Epithelial cell of esophagus (primary cell): ENCODE measurements around the gene C7orf57.

Experiments
- DNase-seq: peaks from one replicate; pipeline ENCODE4 v3.0.0; 2010; ENCODE audit warnings: low read depth
- H3K4me3 ChIP-seq: 2 replicates; pipeline ENCODE4 v1.5.1; 2011; ENCODE audit warnings: mild to moderate bottlenecking, low read length, control low read depth
- CTCF ChIP-seq: IDR thresholded peaks from 2 replicates; pipeline ENCODE4 v1.5.1; 2011; ENCODE audit warnings: low read depth, mild to moderate bottlenecking, low read length, control low read depth, inconsistent platforms; ENCODE audit not compliant: insufficient read depth; ENCODE audit errors: missing control alignments

C7orf57 gene

DNA sequence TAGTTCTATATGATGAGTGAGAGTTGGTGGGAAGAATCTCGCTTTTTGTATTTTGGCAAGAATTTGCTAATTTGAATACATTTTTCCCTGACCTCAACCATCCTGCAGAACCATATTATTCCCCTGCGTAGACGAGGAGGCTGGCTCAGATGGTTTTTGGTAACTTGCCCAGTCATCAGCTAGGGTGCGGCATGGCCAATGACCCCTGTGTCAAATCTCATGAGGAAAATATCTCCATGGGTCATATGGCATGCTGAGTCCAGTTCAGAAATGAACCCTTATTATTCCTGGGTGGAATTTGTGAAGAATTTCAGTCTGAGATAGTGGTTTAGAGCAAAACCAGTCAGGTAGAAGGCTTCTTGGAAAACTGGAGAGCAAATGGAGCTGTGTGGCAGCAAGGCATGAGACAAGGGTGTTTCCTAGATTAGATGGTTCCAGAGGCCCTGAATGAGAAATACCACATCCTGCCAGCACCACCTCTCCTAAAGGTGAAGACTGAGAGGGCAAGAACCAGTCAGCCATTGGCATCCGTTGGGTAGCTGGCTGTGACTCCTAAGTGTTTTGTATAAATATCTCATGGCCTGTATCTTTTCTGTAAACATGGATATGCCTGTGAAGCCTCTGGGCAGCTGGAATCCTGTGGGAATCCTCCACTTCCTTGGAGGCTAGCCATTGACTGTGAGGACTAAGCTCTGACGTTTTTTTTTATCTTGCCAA is 47.9 kb downstream of the C7orf57 start:
- no peak for DNase-seq
- TF ChIP-seq CTCF, result no peak
- no peak overlapping the region for H3K4me3 ChIP-seq

GRCh38 chr7:48084727-48085432 is 49.5 kb downstream of the C7orf57 start:
- no peak for TF ChIP-seq CTCF
- DNase-seq, result peak; percentile 93
- no peak overlapping the region for H3K4me3 ChIP-seq

DNA sequence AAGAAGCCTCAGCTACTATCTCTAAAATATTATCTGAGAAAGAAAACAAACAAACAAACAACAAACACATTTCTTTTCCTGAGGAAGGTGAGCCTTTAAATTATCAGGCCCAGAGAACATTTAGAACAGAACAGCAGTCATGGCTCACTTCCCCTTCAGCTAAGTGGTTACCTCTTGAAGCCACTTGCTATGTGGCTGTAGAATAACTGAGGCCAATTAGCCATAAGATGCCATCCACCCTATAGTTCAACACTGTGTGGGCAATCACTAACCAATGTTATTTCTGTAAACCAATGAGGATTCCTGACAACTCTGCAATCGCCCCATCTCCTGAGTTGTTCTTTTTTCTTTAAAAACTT is 50.1 kb downstream of the C7orf57 start:
- DNase-seq, result no peak
- no peak overlapping the region for H3K4me3 ChIP-seq
- no peak for TF ChIP-seq CTCF

DNA sequence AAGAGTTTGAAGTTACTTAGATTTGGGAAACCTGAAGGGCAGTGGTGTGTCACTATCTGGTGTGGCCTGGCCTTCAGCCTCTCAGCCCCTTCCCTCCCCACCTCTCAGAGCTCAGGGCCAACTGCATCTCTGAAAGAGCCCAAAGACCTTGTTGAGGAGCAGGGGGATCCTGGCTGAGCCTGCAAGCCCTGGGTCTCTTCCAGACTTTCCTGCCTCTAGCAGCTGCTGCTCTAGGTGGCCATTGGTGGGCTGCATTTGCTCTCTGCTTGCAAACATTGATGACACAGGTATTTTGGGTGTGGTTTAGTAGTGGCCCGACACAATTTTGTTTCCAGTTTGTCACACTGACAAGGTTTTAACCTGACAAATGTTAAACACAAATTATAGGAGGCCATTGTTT is 50.6 kb downstream of the C7orf57 start:
- TF ChIP-seq CTCF, result no peak
- H3K4me3 ChIP-seq, result no peak overlapping the region
- no peak for DNase-seq

DNA sequence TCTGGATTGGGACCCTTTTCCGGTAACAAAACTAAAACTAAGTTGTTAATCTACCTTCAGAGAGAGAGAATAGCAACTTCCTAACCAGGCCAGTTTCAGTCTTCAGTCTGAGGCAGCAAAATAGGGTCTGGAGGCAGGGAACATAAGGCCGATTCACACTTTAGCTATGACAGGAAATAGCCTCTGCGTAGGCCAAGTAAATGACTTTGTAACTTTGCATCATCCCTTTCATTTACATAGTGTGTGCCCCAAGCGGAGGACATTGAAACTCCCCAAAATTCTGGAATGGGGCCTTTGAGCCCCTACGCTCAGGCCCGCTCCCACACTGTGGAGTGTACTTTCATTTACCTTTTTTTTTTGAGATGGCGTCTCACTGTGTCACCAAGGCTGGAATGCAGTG is 52.0 kb downstream of the C7orf57 start:
- H3K4me3 ChIP-seq, result no peak overlapping the region
- peak; percentile 1 for TF ChIP-seq CTCF
- peak; percentile 75 for DNase-seq

DNA sequence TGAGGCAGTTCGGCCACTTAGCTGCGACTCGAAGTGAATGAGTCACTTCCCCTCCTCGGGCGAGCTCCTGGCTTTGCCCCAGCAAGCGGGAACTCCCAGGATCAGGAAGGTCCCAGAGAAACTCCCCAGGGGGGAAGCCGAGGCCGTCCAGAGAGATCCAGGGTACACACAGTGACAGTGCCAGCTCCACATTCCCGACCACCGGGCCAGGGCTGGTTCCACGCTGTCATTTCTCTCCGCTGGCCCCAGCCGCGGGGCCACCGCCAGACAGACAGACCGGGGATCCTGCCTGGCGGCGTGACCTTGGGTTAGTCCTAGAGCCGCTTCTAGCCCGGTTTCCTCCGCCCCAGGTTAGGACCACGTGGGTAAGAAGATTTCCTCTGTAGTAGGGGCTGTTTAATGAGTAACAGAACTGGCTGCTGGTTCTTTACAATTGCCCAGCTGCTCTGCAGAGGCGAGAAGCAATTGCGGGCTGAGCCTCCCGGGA is 53.3 kb downstream of the C7orf57 start:
- peak overlapping the region; percentile 62 for H3K4me3 ChIP-seq
- DNase-seq, result peak; percentile 96
- no peak for TF ChIP-seq CTCF
